GM12875 (cell line): Measurements from ENCODE around the gene PLA2G1B.

ENCODE experiments used
- H3K4me3 ChIP-seq: one replicate; pipeline ENCODE4 v1.5.1; 2011; ENCODE audit warnings: low read depth, low read length, control low read depth
- CTCF ChIP-seq: IDR thresholded peaks from 2 replicates; pipeline ENCODE4 v1.5.1; 2011; ENCODE audit warnings: low read depth, mild to moderate bottlenecking, control low read depth, inconsistent platforms, low read length, moderate library complexity, borderline replicate concordance; ENCODE audit not compliant: insufficient read depth

The PLA2G1B gene

GRCh38 chr12:120369603-120370342 is 42.2 kb upstream of the PLA2G1B start:
- no peak for TF ChIP-seq CTCF
- no peak overlapping the region for H3K4me3 ChIP-seq

GRCh38 chr12:120368789-120369602 is 41.4 kb upstream of the PLA2G1B start, which contains the start of gene MSI1:
Gene MSI1 (minus strand): TSS chr12:120369164. CDS start chr12:120369091, 73 bp downstream.
- no peak for TF ChIP-seq CTCF
- no peak within 1 kb of the TSS for H3K4me3 ChIP-seq

- TF ChIP-seq CTCF: no peak
- no peak overlapping the region for H3K4me3 ChIP-seq
Observed at GRCh38 chr12:120367924-120368788, 40.6 kb upstream of the PLA2G1B start.

GRCh38 chr12:120367233-120367923 is 39.8 kb upstream of the PLA2G1B start:
- TF ChIP-seq CTCF: peak; percentile 54
- no peak overlapping the region for H3K4me3 ChIP-seq

- no peak overlapping the region for H3K4me3 ChIP-seq
- no peak for TF ChIP-seq CTCF
Observed at GRCh38 chr12:120366845-120367232, 39.3 kb upstream of the PLA2G1B start.

GRCh38 chr12:120366341-120366705 is 38.7 kb upstream of the PLA2G1B start:
- TF ChIP-seq CTCF: no peak

More at GRCh38 chr12:120366341-120366705, 38.7 kb upstream of the PLA2G1B start:
- H3K4me3 ChIP-seq: no peak overlapping the region
